BLaER1 (cell line): ENCODE measurements around the gene DISC1.

Experiments used
- H3K27ac ChIP-seq: shearing (Covaris generic); formaldehyde crosslinking; 2 replicates; pipeline ENCODE4 v1.8.1; 2022
- H3K27me3 ChIP-seq: shearing (Covaris generic); formaldehyde crosslinking; 2 replicates; pipeline ENCODE4 v1.8.1; 2022
- H3K36me3 ChIP-seq: shearing (Covaris generic); formaldehyde crosslinking; 2 replicates; pipeline ENCODE4 v1.8.1; 2022
- H3K4me1 ChIP-seq: shearing (Covaris generic); formaldehyde crosslinking; 2 replicates; pipeline ENCODE4 v1.8.1; 2022
- H3K4me2 ChIP-seq: shearing (Covaris generic); formaldehyde crosslinking; 2 replicates; pipeline ENCODE4 v1.8.1; 2022
- H3K4me3 ChIP-seq: shearing (Covaris generic); formaldehyde crosslinking; 2 replicates; pipeline ENCODE4 v1.8.1; 2022
- H3K9ac ChIP-seq: shearing (Covaris generic); formaldehyde crosslinking; 2 replicates; pipeline ENCODE4 v1.8.1; 2022
- H3K9me3 ChIP-seq: shearing (Covaris generic); formaldehyde crosslinking; 2 replicates; pipeline ENCODE4 v1.8.1; 2022
- H4K20me1 ChIP-seq: shearing (Covaris generic); formaldehyde crosslinking; 2 replicates; pipeline ENCODE4 v1.8.1; 2022
- Cebpa-rat ChIP-seq: shearing (Covaris generic); IDR thresholded peaks from 2 replicates; pipeline ENCODE4 v1.8.1; 2022

Gene DISC1

GRCh38 chr1:231793893-231794292 is 167.3 kb downstream of the DISC1 start:
- no peaks in the 10 kb centered on the region for H4K20me1 ChIP-seq
- no peak overlapping the region for H3K9ac ChIP-seq
- H3K9me3 ChIP-seq: no peaks in the 10 kb centered on the region
- H3K4me2 ChIP-seq: no peak overlapping the region
- no peak overlapping the region for H3K4me3 ChIP-seq
- TF ChIP-seq Cebpa-rat: no peak
- H3K27me3 ChIP-seq: no peaks in the 10 kb centered on the region
- no peaks in the 10 kb centered on the region for H3K4me1 ChIP-seq
- no peaks in the 10 kb centered on the region; the same call in 1 of the 2 replicates for H3K36me3 ChIP-seq
- no peak overlapping the region for H3K27ac ChIP-seq

GRCh38 chr1:231796141-231796540 is 169.6 kb downstream of the DISC1 start:
- no peak overlapping the region for H3K4me2 ChIP-seq
- no peaks in the 10 kb centered on the region for H4K20me1 ChIP-seq
- H3K9me3 ChIP-seq: peaks cover 3% of the 10 kb centered on the region; the same call in 1 of the 2 replicates
- TF ChIP-seq Cebpa-rat: no peak
- H3K4me1 ChIP-seq: no peaks in the 10 kb centered on the region
- no peak overlapping the region for H3K27ac ChIP-seq
- no peaks in the 10 kb centered on the region for H3K27me3 ChIP-seq
- H3K9ac ChIP-seq: no peak overlapping the region
- H3K4me3 ChIP-seq: no peak overlapping the region
- peaks cover 2% of the 10 kb centered on the region; the same call in 1 of the 2 replicates for H3K36me3 ChIP-seq

- Histone ChIP-seq H3K4me2 (no peak overlapping the region), H3K4me1 (no peaks in the 10 kb centered on the region), H3K9ac (no peak overlapping the region), H3K4me3 (no peak overlapping the region), H3K36me3 (peaks cover 13% of the 10 kb centered on the region; the same call in 1 of the 2 replicates), H3K27ac (no peak overlapping the region), H3K9me3 (peaks cover 7% of the 10 kb centered on the region), H4K20me1 (no peaks in the 10 kb centered on the region), H3K27me3 (no peaks in the 10 kb centered on the region)
- no peak for TF ChIP-seq Cebpa-rat
Measured at GRCh38 chr1:231799363-231799986, 172.9 kb downstream of the DISC1 start.

- H3K9me3 ChIP-seq: peaks cover 7% of the 10 kb centered on the region
- H3K27me3 ChIP-seq: no peaks in the 10 kb centered on the region
- no peaks in the 10 kb centered on the region for H4K20me1 ChIP-seq
- peaks cover 13% of the 10 kb centered on the region; the same call in 1 of the 2 replicates for H3K36me3 ChIP-seq
- no peak overlapping the region for H3K4me3 ChIP-seq
- no peak overlapping the region for H3K27ac ChIP-seq
- no peak for TF ChIP-seq Cebpa-rat
- H3K9ac ChIP-seq: no peak overlapping the region
- H3K4me1 ChIP-seq: no peaks in the 10 kb centered on the region
- no peak overlapping the region for H3K4me2 ChIP-seq
Measured at GRCh38 chr1:231800108-231800507, 173.5 kb downstream of the DISC1 start.

GRCh38 chr1:231801042-231801585 is 174.5 kb downstream of the DISC1 start:
- H3K9me3 ChIP-seq: peaks cover 7% of the 10 kb centered on the region
- H3K27me3 ChIP-seq: no peaks in the 10 kb centered on the region
- peaks cover 13% of the 10 kb centered on the region; the same call in 1 of the 2 replicates for H3K36me3 ChIP-seq
- H3K4me3 ChIP-seq: no peak overlapping the region
- no peak for TF ChIP-seq Cebpa-rat
- no peak overlapping the region for H3K4me2 ChIP-seq
- no peak overlapping the region for H3K27ac ChIP-seq
- no peak overlapping the region for H3K9ac ChIP-seq
- no peaks in the 10 kb centered on the region for H3K4me1 ChIP-seq
- no peaks in the 10 kb centered on the region for H4K20me1 ChIP-seq

GRCh38 chr1:231803353-231803752 is 176.8 kb downstream of the DISC1 start:
- Histone ChIP-seq H3K9me3 (peaks cover 7% of the 10 kb centered on the region), H3K27me3 (no peaks in the 10 kb centered on the region), H3K9ac (no peak overlapping the region), H3K4me3 (no peak overlapping the region), H3K4me2 (no peak overlapping the region), H3K4me1 (no peaks in the 10 kb centered on the region), H3K27ac (no peak overlapping the region), H3K36me3 (peaks cover 13% of the 10 kb centered on the region; the same call in 1 of the 2 replicates), H4K20me1 (no peaks in the 10 kb centered on the region)
- TF ChIP-seq Cebpa-rat: no peak

- no peaks in the 10 kb centered on the region for H4K20me1 ChIP-seq
- no peak for TF ChIP-seq Cebpa-rat
- H3K9me3 ChIP-seq: no peaks in the 10 kb centered on the region
- no peaks in the 10 kb centered on the region for H3K27me3 ChIP-seq
- H3K36me3 ChIP-seq: peaks cover 6% of the 10 kb centered on the region; the same call in 1 of the 2 replicates
- no peak overlapping the region for H3K9ac ChIP-seq
- H3K4me3 ChIP-seq: no peak overlapping the region
- H3K4me2 ChIP-seq: no peak overlapping the region
- H3K27ac ChIP-seq: no peak overlapping the region
- H3K4me1 ChIP-seq: no peaks in the 10 kb centered on the region
Measured at GRCh38 chr1:231806623-231807495, 180.3 kb downstream of the DISC1 start.

- TF ChIP-seq Cebpa-rat: no peak
- H3K4me3 ChIP-seq: no peak overlapping the region
Measured at GRCh38 chr1:231807541-231807940, 181.0 kb downstream of the DISC1 start.

GRCh38 chr1:231808116-231808515 is 181.5 kb downstream of the DISC1 start:
- Histone ChIP-seq H3K4me2 (no peak overlapping the region), H4K20me1 (no peaks in the 10 kb centered on the region), H3K9ac (no peak overlapping the region), H3K4me1 (no peaks in the 10 kb centered on the region), H3K27me3 (no peaks in the 10 kb centered on the region), H3K9me3 (0 out of 2 replicates have a peak, but pooled peaks cover under 1% of the 10 kb centered on the region), H3K4me3 (no peak overlapping the region), H3K27ac (no peak overlapping the region), H3K36me3 (peaks cover 9% of the 10 kb centered on the region; the same call in 1 of the 2 replicates)
- TF ChIP-seq Cebpa-rat: no peak

More at GRCh38 chr1:231807541-231807940, 181.0 kb downstream of the DISC1 start:
- no peaks in the 10 kb centered on the region for H3K4me1 ChIP-seq
- no peaks in the 10 kb centered on the region for H4K20me1 ChIP-seq
- no peak overlapping the region for H3K9ac ChIP-seq
- peaks cover 6% of the 10 kb centered on the region; the same call in 1 of the 2 replicates for H3K36me3 ChIP-seq
- no peaks in the 10 kb centered on the region for H3K27me3 ChIP-seq
- no peak overlapping the region for H3K27ac ChIP-seq
- no peaks in the 10 kb centered on the region for H3K9me3 ChIP-seq
- H3K4me2 ChIP-seq: no peak overlapping the region
